GM12878 (cell line): ENCODE measurements around the gene VGLL2. TPM values are rescaled to one million over a fixed set of nuclear protein-coding genes. Genes with fewer than 3 reads are reported as not detected.

Source experiments
- ATAC-seq: fragments of 200-7000 bp; cut with Tn5 transposase; 3 replicates; pipeline ENCODE4 v1.9.1; 2020; ENCODE audit warnings: mild to moderate bottlenecking, moderate library complexity
- BruUV-seq: library from RNA; stranded (reverse); fragments of 400-500 nt; replicated peaks from 2 replicates; lab custom pipeline; 2021; lab: Mats Ljungman, UMichigan
- CTCF ChIA-PET: fragments of 300-600 bp; sonication (Branson Sonifier 250); formaldehyde crosslinking; extraction: SDS; loops from one replicate; lab custom pipeline; 2021; ENCODE audit warnings: inconsistent platforms; lab: Yijun Ruan, JAX
- POLR2A ChIA-PET: fragments of 350-600 bp; formaldehyde crosslinking; extraction: SDS; loops from one replicate; lab custom pipeline; 2021; ENCODE audit warnings: inconsistent platforms; lab: Charles Lee
- RAD21 ChIA-PET: fragments of 300-600 bp; sonication (Branson Sonifier 250); formaldehyde crosslinking; loops from one replicate; lab custom pipeline; 2023; ENCODE audit warnings: antibody characterized with exemption; ENCODE audit not compliant: unreplicated experiment; lab: Charles Lee
- SMC1A ChIA-PET: fragments of 300-600 bp; sonication (Branson Sonifier 250); formaldehyde crosslinking; loops from one replicate; lab custom pipeline; 2023; ENCODE audit not compliant: unreplicated experiment, uncharacterized antibody; lab: Charles Lee
- DNase-seq: peaks from one replicate; pipeline ENCODE4 v3.0.0-alpha.2; 2011; ENCODE audit warnings: low read depth, low spot score
- FAIRE-seq: peaks from 3 replicates; lab custom pipeline; 2011; peaks lifted over from hg19 to GRCh38; lab: Jason Lieb, UNC
- H2AFZ ChIP-seq: 2 replicates; pipeline ENCODE4 v1.6.0; 2011; ENCODE audit warnings: low read depth, low read length, control low read depth; ENCODE audit not compliant: control insufficient read depth
- H3K27ac ChIP-seq: 2 replicates; pipeline ENCODE4 v1.5.1; 2011; ENCODE audit warnings: control low read depth; ENCODE audit not compliant: control insufficient read depth, insufficient read depth
- H3K27me3 ChIP-seq, 2 experiments: replicated peaks in 1 of 2; 2 replicates each; pipeline versions ENCODE4 v1.6.0 to v1.6.1; 2011; ENCODE audit warnings: low read length in 1 of 2; ENCODE audit not compliant: control insufficient read depth in 2 of 2, insufficient read depth in 2 of 2
- H3K36me3 ChIP-seq, 2 experiments: 2 replicates each; pipeline ENCODE4 v1.5.1; 2011; ENCODE audit warnings: low read length in 1 of 2; ENCODE audit not compliant: control insufficient read depth in 2 of 2, insufficient read depth in 2 of 2
- H3K4me1 ChIP-seq: 2 replicates; pipeline ENCODE4 v1.6.1; 2011; ENCODE audit warnings: mild to moderate bottlenecking, low read length, moderate library complexity, mixed read lengths; ENCODE audit not compliant: control insufficient read depth, insufficient read depth
- H3K4me2 ChIP-seq: 2 replicates; pipeline ENCODE4 v1.6.0; 2011; ENCODE audit warnings: control low read depth; ENCODE audit not compliant: control insufficient read depth, insufficient read depth
- H3K4me3 ChIP-seq: fragments of 200-600 bp; sonication (generic); 2 replicates; pipeline ENCODE4 v1.5.1; 2016
- H3K79me2 ChIP-seq: 2 replicates; pipeline ENCODE4 v1.6.0; 2011; ENCODE audit warnings: low read length; ENCODE audit not compliant: control insufficient read depth, insufficient read depth
- H3K9ac ChIP-seq: 2 replicates; pipeline ENCODE4 v1.8.0; 2011; ENCODE audit warnings: low read length, control low read depth, mixed read lengths; ENCODE audit not compliant: control insufficient read depth, insufficient read depth
- H3K9me3 ChIP-seq: replicated peaks from 3 replicates; pipeline ENCODE4 v1.5.1; 2011; ENCODE audit warnings: mild to moderate bottlenecking, low read length; ENCODE audit not compliant: control insufficient read depth, insufficient read depth
- H4K20me1 ChIP-seq: 2 replicates; pipeline ENCODE4 v1.6.0; 2011; ENCODE audit not compliant: control insufficient read depth, insufficient read depth
- ATF3 ChIP-seq: IDR thresholded peaks from 2 replicates; pipeline ENCODE4 v1.6.1; 2011; ENCODE audit warnings: low read depth, mild to moderate bottlenecking, low read length, moderate library complexity, borderline replicate concordance; ENCODE audit errors: extremely low read depth
- BRCA1 ChIP-seq: IDR thresholded peaks from 2 replicates; pipeline ENCODE4 v1.6.1; 2011; ENCODE audit warnings: low read depth, low read length, improper control_type of control experiment
- CEBPB ChIP-seq, 2 experiments: fragments of 150-350 bp in 1 of 2; IDR thresholded peaks; 2 replicates each; pipeline ENCODE4 v1.6.1; 2012 to 2014; ENCODE audit warnings: low read depth in 2 of 2, low read length in 2 of 2, borderline replicate concordance in 1 of 2, inconsistent platforms in 1 of 2
- CEBPZ ChIP-seq: fragments of 150-350 bp; IDR thresholded peaks from 2 replicates; pipeline ENCODE4 v1.6.1; 2016; ENCODE audit warnings: low read depth, low read length
- CREB1 ChIP-seq: IDR thresholded peaks from 2 replicates; pipeline ENCODE4 v1.6.1; 2012; ENCODE audit warnings: low read depth, mild to moderate bottlenecking, inconsistent platforms
- ELK1 ChIP-seq: IDR thresholded peaks from 2 replicates; pipeline ENCODE4 v1.6.1; 2012; ENCODE audit warnings: low read depth, low read length, improper control_type of control experiment
- FOXK2 ChIP-seq: fragments of 450-650 bp; IDR thresholded peaks from 2 replicates; pipeline ENCODE4 v1.6.1; 2017; ENCODE audit warnings: mild to moderate bottlenecking, moderate library complexity
- IKZF1 ChIP-seq: fragments of 450-650 bp; conservative IDR thresholded peaks from 2 replicates; pipeline ENCODE4 v1.6.1; 2017; ENCODE audit warnings: antibody characterized with exemption, mild to moderate bottlenecking
- KLF5 ChIP-seq: fragments of 450-650 bp; IDR thresholded peaks from 2 replicates; pipeline ENCODE4 v1.6.1; 2014; ENCODE audit warnings: mild to moderate bottlenecking; ENCODE audit not compliant: partially characterized antibody
- LARP7 ChIP-seq: fragments of 450-650 bp; IDR thresholded peaks from 2 replicates; pipeline ENCODE4 v1.6.1; 2017; ENCODE audit warnings: mild to moderate bottlenecking
- POLR2A ChIP-seq: IDR thresholded peaks from 2 replicates; pipeline ENCODE4 v1.6.1; 2011; ENCODE audit warnings: low read depth, mild to moderate bottlenecking, low read length
- RAD21 ChIP-seq: IDR thresholded peaks from 2 replicates; pipeline ENCODE4 v1.6.1; 2011; ENCODE audit warnings: mild to moderate bottlenecking, low read depth, low read length, moderate library complexity; ENCODE audit not compliant: insufficient read depth
- REST ChIP-seq: IDR thresholded peaks from 2 replicates; pipeline ENCODE4 v1.6.1; 2012; ENCODE audit warnings: mild to moderate bottlenecking, low read depth, low read length
- TCF3 ChIP-seq: IDR thresholded peaks from 2 replicates; pipeline ENCODE4 v1.6.1; 2012; ENCODE audit warnings: low read depth, mild to moderate bottlenecking, low read length, borderline replicate concordance; ENCODE audit not compliant: insufficient read depth
- ZNF384 ChIP-seq: IDR thresholded peaks from 2 replicates; pipeline ENCODE4 v1.6.1; 2012; ENCODE audit warnings: low read depth, mild to moderate bottlenecking, low read length, improper control_type of control experiment, borderline replicate concordance
- WGBS: methylation state at CpG from one replicate; pipeline ENCODE4 v1.1.6; 2016; ENCODE audit warnings: low lambda C conversion rate; ENCODE audit not compliant: insufficient replicate concordance, insufficient coverage; ENCODE audit errors: missing lambda C conversion rate; 5-methylcytosine and 5-hydroxymethylcytosine counted together
- in situ Hi-C: fragments of 300-500 bp; cut with MboI; formaldehyde crosslinking; loops from 9 replicates; pipeline ENCODE4 v1.14.3; 2018; ENCODE audit warnings: mixed read lengths
- intact Hi-C: fragments of 100-400 bp; cut with micrococcal nuclease; formaldehyde crosslinking; loops from one replicate; pipeline ENCODE4 v1.14.2; 2022; ENCODE audit not compliant: unreplicated experiment
- polyA plus RNA-seq, 11 experiments: library from polyadenylated mRNA; depleted of rRNA in 4 of 11; unstranded in 6 of 11; stranded (reverse) in 5 of 11; fragments of >200 nt; fragmentation: Nextera tagmentation in 4 of 11; fragmentation: Illumina TruSeq in 1 of 11; extraction: Ambion mirVana in 4 of 11; extraction: Trizol in 1 of 11; gene quantifications; 1 replicate in 1 of 11; 2 replicates in 10 of 11; pipeline versions ENCODE4 v1.2.1 to v1.2.3, GENCODE V29; 2011 to 2016; ENCODE audit warnings: inconsistent platforms in 2 of 11, missing spikeins in 2 of 11, low read depth in 1 of 11
- total RNA-seq, 4 experiments: library from RNA; depleted of rRNA in 3 of 4; stranded (reverse); fragments of >200 nt in 3 of 4; fragmentation: Illumina TruSeq in 1 of 4; extraction: Trizol in 1 of 4; gene quantifications; 2 replicates each; pipeline versions ENCODE4 v1.2.1 to v1.2.3, GENCODE V29; 2013 to 2021

VGLL2 gene
- total and polyA plus RNA-seq, 10 of the 15 experiments (the other 5 are each of a cell fraction or from before 2014, with no cell fraction given), result not detected

- no peak overlapping the region for H3K27ac ChIP-seq
- 45% methylated on average over 3 of the region's 3 CpGs for WGBS
- no TSS peak for BruUV-seq
- in situ Hi-C loops (no loop called here), intact Hi-C loops (no loop called here)
- DNase-seq (no peak), ATAC-seq (no peak), FAIRE-seq (no peak)
- no peak overlapping the region for H2AFZ ChIP-seq
- no peaks in the 10 kb centered on the region for H3K4me1 ChIP-seq
- H4K20me1 ChIP-seq, result no peaks in the 10 kb centered on the region
- SMC1A ChIA-PET, result no interaction called here
- H3K9ac ChIP-seq, result no peak overlapping the region
- CTCF ChIA-PET, result no interaction called here
- no peaks in the 10 kb centered on the region for H3K36me3 ChIP-seq
- H3K4me2 ChIP-seq, result no peak overlapping the region
- POLR2A ChIA-PET, result no interaction called here
- no peaks in the 10 kb centered on the region for H3K79me2 ChIP-seq
- TF ChIP-seq ATF3 (no peak), IKZF1 (no peak), ZNF384 (no peak), BRCA1 (no peak), KLF5 (no peak), CREB1 (no peak), ELK1 (no peak), REST (no peak), TCF3 (no peak), CEBPZ (no peak), CEBPB (IDR thresholded peaks at IDR 0.05; ENCODE audit: borderline replicate concordance in 1 of 2, low read depth in 2 of 2, low read length in 2 of 2) (no peak), POLR2A (no peak), FOXK2 (no peak), RAD21 (no peak), LARP7 (no peak)
- H3K4me3 ChIP-seq, result no peak overlapping the region
- no peaks in the 10 kb centered on the region for H3K9me3 ChIP-seq
- RAD21 ChIA-PET, result no interaction called here
- no peaks in the 10 kb centered on the region for H3K27me3 ChIP-seq
Measured at GRCh38 chr6:117298941-117299340, 33.6 kb downstream of the VGLL2 start.
